CD4-positive, alpha-beta T cell treated with Interferon gamma for 1 hour (primary cell): Measurements from ENCODE around the gene DCTN5.
"Not testable (repeated sequence)": the region's sequence is repeated elsewhere in the genome, so short reads cannot be mapped to it uniquely, and the experiment has no call there.

Experiments
- DNase-seq: peaks from one replicate; pipeline ENCODE4 v3.0.0-alpha.2; 2020

Gene DCTN5

GRCh38 chr16:23694644-23695373 lies 53.5 kb downstream of the DCTN5 start:
- no peak for DNase-seq

- DNase-seq = no peak
Measured at GRCh38 chr16:23695756-23696155, 54.5 kb downstream of the DCTN5 start.

DNA sequence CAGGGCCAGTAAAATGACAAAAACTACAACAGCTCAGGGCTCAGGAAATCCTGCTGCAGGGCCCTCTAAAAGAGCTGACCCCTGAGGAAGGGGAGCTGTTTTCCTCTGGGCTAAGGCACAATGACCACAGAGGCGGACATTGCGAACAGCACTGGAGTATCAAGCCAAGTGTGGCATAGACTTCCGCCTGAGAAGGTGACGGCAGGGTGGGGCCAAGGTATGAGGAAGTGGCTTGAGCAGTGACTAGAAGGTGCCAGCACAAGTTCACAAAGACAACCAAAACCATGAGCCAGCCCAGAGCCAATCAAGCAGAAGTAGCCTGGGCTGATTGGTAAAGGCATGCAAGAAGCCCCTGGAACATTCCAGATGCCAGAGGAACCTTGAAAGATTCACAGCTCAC lies 57.8 kb downstream of the DCTN5 start:
- peak; percentile 22 for DNase-seq

GRCh38 chr16:23700093-23700492 lies 58.8 kb downstream of the DCTN5 start:
- DNase-seq = no peak

DNA sequence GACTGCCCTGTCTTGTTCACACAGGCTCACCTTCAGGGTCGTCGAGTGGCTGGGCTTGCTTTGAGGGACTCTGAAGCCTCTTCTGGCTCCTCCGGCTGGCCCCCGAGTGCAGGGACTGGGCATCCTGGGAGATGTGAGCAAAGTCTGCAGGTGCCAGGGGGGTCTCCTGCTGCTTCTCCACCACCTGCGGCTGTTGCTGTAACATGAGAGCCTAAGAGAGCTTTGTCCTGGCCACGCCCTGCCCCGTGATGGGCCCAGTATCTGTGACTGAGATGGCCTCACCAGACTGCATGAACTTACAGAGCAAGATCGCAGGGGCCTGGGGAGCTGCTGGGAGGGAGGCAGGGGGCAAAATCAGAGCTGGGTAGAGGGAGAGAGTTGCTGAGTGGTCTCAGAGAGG lies 59.2 kb downstream of the DCTN5 start:
- no peak for DNase-seq

DNA sequence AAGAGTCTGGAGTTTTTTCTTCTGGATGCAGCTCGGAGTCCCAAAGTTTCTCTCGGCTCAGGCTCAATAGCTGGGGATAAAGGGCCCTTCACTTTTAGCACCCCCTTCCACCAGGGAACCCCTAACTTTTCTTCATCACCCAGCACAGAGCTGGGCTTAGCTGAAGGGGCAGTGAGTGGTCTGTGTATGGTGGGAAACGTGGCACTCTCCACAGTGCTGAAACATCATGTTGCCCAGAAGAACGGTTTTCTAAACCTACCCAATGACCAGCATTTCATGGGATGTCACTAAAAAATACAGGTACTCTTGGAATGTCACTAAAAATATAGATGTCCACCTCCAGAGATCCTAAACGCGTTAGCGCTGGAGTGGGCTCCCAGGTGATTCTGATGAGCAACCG lies 59.8 kb downstream of the DCTN5 start:
- DNase-seq = no peak

- no peak for DNase-seq
Measured at GRCh38 chr16:23702951-23703350, 61.7 kb downstream of the DCTN5 start.

DNA sequence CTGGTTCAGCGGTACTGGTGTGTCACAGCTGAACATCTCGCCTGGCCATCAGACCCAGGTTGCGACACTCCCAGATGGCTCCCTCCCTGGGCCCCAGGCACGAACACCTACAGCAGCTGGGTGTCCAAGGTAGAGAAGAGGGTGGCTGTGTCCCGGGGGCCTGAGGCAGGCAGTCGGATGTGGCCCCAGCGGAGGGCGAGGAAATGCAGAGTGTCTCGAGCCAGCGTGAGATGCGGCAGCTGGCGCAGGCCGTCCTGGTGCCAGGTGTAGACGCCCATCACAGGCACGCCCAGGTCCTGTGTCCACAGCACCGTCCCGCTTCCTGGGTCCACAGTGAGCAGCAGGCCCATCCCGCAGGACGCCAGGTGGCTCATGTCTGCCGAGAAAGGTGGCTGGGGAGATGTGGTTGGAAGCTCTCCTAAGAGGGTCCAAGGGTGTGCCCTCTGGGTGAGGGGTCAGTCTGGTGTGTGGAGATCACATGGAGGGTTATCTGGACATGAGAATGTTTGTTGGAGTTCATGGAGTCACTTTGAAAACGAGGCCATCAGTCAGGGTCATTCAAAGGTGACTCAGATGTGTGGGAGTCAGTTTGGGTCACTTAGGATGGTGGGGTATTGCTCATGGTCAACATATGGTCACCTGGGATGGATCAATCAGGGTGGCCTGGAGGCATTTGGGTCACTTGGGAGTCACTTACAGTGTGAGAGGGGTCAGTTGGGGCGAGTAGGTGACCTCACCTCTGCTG lies 63.7 kb downstream of the DCTN5 start:
- DNase-seq = no peak

DNA sequence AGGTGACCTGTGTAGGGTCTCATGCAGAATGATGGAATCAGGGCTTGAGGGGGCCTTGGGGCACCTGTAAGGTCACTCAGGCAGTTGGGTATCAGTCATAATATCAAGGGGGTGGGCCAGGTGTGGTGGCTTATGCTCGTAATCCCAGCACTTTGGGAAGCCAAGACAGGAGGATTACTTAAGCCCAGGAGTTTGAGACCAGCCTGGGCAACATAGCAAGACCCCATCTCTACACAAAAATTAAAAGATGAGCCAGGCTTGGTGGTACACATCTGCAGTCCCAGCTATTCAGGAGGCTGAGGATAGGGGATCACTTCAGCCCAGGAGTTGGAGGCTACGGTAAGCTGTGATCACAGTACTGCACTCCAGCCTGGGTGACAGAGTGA lies 64.2 kb downstream of the DCTN5 start:
- DNase-seq = no peak

DNA sequence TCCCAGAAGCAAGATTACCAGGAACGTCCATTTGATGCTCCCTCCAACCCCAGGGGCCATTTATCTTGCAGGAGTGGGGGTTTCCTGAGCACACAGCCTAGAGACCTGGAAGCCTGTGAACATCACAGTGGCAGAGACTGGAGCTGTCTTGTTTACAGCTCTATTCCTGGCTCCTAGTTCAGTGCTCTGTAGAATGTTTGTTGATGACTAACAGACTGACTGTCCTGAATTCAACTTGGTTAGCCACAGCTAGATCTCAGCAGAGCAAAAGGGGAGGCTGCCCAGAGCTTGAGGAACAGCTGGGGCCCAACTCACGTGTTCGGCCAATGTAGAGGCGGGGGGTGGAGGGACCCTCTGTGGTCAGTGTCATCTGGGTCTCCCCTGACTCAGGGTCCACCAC lies 65.2 kb downstream of the DCTN5 start:
- DNase-seq = no peak

DNA sequence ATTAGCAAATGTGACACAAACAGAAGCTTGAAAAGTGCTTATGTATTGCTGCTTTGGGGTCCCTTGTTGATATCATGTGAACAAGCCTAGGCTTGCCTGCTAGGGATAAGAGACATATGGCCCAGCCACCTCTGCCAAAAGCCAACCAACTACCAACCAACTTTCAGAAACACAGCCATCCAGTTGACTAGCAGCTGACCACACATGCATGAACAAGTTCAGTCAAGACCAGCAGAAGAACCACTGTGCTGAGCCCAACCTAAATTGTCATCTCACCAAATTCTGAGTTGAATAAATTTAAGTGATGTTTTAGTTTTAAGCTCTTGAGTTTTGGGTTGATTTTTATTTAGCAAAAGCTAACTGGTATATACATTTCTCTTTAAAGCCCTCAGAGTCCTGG lies 68.3 kb downstream of the DCTN5 start:
- DNase-seq = no peak

DNA sequence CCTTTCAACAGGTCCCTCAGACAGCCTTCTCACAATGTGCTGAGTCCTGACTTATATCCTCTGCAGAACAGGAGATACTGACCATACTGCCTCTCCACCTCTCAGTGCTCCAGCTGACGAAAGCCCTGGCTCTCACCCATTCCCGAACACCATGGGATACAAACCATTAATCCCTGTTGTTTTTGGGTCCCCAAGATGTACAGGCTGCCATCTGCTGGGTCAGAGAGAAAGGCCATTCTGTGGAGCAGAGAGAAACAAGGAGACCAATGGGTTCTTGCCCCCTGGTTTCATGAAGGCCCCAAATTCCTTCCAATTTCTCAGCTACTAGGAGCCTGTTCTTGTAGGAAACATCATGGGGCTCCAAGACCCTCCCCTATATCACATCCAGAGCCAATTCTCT lies 68.7 kb downstream of the DCTN5 start:
- no peak for DNase-seq

GRCh38 chr16:23710504-23710903 lies 69.2 kb downstream of the DCTN5 start:
- no peak for DNase-seq

- no peak for DNase-seq
Measured at GRCh38 chr16:23711785-23712184, 70.5 kb downstream of the DCTN5 start.

DNA sequence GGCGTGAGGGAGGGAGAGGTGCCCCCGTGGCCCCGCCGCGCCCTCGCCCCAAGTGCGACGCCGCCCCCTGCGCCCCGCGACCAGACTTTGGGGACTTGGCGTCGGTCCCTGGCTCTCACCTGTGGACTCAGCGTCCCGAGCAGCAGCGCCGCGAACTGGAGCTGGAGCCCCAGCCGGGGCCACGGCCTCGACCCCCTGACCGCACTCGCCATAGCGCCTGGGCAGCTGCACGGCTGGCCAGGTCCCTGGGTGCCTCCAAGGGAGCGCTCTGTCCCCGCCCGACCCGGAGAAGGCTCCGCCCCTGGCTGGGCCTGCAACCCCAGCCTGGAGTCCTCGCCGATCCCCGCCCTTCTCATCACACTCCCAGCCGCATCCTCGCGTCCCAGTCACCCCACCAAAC lies 71.7 kb downstream of the DCTN5 start, which contains the start of gene ERN2:
ERN2 (minus strand) TSS at position 247 of the 400 bp plus-strand sequence; CDS start at position 212, 35 bp downstream.
- DNase-seq = no peak

DNA sequence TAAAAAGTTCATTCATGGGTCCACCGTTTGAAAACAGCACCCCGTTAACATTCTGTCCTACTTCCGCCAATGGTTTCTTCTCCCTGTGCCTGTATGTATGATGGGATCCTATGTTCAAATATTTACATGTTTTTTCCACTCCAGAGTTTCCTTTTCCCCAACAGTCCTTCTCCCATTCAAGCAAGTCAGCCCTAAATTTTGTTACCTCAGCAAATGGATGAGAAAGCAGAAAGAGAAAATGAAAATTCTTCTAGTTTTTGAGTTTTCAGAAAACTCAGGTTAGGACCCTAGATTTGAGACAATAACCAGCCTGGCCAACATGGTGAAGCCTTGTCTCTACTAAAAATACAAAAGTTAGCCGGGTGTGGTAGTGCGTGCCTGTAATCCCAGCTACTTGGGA lies 75.2 kb downstream of the DCTN5 start:
- no peak for DNase-seq

DNA sequence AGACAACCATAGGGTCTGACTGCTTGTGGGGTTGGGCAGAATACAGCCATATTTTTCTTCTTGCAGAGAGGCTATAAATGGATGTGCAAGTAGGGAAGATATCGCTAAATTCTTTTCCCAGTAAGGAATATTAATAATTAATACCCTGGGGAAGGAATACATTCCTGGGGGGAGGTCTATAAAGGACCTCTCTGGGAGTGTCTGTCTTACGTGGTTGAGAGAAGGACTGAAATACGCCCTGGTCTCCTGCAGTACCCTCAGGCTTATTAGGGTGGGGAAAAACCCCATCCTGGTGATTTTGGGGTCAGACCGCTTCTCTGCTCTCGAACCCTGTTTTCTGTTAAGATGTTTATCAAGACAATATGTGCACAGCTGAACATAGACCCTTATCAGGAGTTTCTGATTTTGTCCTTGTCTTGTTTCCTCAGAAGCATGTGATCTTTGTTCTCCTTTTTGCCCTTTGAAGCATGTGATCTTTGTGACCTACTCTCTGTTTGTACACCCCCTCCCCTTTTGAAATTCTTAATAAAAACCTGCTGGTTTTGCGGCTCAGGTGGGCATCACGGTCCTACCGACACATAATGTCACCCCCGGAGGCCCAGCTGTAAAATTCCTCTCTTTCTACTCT lies 81.5 kb downstream of the DCTN5 start:
- DNase-seq = not testable (repeated sequence)

- no peak for DNase-seq
Measured at GRCh38 chr16:23724096-23724784, 83.0 kb downstream of the DCTN5 start.

GRCh38 chr16:23724785-23725131 lies 83.5 kb downstream of the DCTN5 start:
- DNase-seq = no peak

DNA sequence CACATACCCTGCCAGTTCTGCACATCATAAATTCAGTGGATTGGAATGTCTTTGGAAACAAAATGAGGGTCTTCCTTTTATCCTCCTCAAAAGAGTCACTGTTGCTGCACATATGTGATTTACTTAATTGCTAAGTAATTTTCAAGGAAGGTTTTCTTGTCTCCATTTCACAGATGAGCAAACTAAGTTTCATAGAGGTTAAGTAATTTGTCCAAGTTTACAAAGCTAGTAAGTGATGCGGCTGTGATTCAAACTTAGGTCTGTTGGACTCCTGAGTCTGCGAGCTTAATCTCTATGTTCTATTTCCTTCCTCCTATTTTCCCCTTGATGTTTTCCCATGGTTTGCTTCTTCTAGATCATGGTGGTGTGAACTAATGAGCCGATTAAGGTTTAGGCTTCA lies 85.4 kb downstream of the DCTN5 start:
- no peak for DNase-seq
